Stimulated activated CD4-positive, alpha-beta T cell treated with anti-CD3 and anti-CD28 coated beads, Interleukin-12 subunit alpha, Interleukin-12 subunit beta, amount 100 ng/mL, for 24 hours (primary cell): ENCODE measurements around the gene STRIP2.
"Not testable (repeated sequence)": the region's sequence is repeated elsewhere in the genome, so short reads cannot be mapped to it uniquely, and the experiment has no call there.

Experiments used
- DNase-seq, 2 experiments: peaks; one replicate each; pipeline ENCODE4 v3.0.0-alpha.2; 2020; ENCODE audit warnings: low read depth in 2 of 2

Gene STRIP2, protein sequence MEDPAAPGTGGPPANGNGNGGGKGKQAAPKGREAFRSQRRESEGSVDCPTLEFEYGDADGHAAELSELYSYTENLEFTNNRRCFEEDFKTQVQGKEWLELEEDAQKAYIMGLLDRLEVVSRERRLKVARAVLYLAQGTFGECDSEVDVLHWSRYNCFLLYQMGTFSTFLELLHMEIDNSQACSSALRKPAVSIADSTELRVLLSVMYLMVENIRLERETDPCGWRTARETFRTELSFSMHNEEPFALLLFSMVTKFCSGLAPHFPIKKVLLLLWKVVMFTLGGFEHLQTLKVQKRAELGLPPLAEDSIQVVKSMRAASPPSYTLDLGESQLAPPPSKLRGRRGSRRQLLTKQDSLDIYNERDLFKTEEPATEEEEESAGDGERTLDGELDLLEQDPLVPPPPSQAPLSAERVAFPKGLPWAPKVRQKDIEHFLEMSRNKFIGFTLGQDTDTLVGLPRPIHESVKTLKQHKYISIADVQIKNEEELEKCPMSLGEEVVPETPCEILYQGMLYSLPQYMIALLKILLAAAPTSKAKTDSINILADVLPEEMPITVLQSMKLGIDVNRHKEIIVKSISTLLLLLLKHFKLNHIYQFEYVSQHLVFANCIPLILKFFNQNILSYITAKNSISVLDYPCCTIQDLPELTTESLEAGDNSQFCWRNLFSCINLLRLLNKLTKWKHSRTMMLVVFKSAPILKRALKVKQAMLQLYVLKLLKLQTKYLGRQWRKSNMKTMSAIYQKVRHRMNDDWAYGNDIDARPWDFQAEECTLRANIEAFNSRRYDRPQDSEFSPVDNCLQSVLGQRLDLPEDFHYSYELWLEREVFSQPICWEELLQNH

DNA sequence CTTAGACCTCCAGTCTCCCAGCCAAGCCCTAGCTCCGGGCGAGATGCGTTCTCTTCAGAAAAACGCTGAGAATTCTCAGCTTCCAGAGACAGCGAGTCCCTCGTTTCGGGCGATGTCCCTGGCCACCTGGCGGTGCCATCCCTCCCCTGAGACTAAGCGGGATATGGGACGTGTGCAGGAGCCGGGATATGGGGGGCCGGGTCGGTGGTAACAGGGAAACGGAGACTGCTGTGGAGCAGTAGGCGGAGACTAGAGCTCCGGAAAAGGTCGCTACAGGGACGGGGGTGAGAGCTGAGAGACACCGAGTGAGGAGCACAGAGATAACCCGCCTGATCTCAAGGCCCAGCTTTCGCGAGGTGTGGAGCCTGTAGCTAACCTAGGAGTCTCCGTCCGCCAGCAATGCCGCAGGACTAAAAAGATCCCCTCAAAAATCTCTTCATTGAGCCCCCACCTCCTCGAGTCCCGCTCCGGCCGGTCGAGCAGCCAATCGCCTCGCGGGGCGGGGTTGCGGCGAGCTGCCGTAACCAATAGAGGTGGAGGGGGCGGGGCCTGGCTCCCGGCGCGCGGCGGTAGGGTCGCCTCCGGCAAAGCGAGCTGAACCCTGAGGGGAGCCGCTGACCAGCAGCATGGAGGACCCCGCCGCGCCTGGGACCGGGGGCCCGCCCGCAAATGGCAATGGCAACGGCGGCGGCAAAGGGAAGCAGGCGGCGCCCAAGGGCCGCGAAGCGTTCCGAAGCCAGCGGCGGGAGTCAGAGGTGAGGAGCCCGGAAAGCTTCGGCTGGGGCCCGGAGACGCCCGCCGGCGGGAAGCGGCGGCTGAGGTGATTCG, at the start of gene STRIP2:
TSS of gene STRIP2 (plus strand) at position 586 of the 828 bp plus-strand sequence. CDS start at position 627, 41 bp downstream.
- DNase-seq: peak; percentile 84 to 96

DNA sequence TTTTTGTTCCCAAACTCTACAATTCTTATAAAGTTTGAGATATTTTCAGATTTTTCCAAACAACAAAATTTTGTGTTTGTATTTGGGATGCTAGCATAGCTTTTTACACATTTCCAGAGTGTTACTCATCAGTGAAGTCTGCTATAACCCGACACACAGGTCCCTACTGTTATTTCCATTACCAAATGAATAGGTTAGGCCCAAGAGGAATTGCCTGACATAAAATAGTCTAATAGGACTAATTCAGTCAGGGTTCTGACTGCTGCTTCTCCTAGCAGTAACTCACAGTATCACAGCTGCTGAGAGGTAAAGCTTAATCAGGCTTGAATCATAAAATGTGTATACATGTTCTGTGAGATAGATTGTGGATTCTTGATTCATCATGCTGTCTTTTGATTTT, 49.1 kb upstream of the STRIP2 start:
- DNase-seq: no peak

DNA sequence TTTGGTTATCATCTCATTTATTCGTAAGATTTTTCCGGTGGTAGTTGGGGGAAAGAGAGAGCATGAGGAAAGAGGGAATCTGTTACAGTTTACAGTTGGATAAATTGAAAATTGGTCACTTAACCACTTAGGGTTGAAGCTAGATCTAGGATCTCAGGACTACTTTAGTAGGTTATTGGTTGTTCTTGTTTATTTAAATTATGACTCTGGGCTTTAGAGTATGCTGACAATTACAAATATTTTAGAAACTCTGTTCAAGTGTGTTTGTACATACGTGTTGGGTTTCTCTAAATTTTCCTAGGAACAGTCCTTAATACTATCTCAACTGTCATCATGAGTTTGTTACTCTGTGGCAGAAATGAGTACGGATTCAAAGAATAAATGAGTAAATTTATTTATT, 48.6 kb upstream of the STRIP2 start:
- DNase-seq: no peak

DNA sequence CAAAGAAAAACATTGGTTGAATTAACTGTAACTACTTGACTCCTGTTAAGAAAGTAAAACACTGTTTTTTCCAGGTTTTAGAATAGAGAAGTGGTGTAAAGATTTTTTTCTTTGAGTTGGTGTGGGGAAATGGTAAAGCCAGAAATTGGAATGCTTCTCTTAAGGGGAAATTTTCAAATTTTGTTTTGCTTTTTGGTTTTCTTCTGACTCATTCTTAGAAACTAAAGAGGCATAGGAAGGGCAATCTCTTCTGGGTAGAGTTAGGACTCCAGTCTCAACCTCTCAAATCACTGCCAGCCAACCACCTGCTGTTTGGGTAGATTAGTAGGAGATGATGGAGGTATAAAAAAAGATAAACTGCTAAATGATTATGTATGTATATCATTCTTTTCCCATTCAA, 47.7 kb upstream of the STRIP2 start:
- no peak for DNase-seq

DNA sequence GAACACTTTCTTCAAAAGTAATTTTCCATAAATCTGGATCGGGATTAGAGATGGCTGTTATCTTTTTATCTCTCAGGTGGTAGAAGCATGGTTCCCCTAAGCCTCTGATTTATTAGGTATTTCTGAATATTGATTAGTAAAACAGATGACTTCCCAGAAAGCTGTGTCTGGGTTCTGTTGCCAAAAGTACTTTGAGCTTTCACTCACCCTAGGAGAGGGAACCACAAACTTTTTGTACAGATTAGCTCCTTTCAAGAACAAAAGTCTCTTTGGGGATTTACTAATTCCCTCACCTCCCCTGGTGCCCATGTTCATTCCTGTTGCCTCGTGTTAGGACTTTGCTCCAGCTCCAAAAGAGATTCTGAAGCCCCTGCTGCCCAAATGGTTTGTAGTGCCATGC, 46.7 kb upstream of the STRIP2 start:
- DNase-seq: no peak

DNA sequence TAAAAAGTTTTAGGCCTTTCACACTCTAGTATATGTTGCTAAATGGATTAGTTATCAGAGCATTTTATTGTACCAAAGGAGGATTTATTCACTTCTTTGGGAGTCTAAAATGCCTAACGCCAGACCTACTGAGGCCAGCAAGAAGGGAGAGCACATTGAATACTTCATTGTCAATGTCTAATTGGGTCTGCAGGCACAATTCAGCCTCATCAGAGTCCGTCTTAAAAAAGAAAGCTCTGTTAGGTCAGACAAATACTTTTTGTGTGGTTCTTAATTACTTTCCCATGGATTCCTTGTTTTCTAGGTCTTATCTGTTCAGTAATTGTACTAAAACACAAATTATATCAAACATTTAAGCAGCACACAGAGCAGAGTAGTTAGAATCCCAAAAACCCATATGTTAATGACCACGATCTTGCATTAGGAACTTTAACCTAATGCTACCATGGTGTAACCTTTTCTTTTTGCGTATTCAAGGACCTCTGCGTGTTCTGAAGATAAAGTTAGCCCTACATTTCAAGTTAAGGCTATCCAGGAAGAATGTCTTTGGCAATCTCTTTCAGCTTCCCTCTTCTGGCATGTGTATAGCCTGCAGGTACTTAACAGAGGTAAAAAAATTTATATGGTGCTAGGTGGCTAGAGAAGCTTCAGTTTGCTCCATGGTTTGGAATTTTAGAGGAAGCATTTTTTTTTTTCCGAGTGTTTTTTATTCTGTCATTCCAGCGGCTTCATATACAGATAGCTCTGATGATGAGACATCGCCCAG, 45.7 kb upstream of the STRIP2 start:
- no peak for DNase-seq

DNA sequence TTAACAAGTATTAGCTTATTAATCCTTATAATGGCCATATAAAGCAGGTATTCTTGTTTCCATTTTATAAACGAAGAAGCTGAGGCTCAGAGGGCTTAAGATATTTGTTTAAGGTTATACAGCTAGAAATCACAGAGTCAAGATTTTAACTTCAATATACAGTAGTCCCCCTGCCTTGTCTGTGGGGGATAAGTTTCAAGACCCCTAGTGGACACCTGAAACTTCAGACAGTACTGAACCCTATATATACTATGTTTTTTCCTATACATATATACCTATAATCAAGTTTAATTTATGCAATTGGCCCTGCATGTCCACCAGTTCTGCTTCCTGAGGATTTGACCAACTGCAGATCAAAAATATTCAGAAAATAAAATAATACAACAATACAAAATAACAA, 44.4 kb upstream of the STRIP2 start:
- DNase-seq: no peak

DNA sequence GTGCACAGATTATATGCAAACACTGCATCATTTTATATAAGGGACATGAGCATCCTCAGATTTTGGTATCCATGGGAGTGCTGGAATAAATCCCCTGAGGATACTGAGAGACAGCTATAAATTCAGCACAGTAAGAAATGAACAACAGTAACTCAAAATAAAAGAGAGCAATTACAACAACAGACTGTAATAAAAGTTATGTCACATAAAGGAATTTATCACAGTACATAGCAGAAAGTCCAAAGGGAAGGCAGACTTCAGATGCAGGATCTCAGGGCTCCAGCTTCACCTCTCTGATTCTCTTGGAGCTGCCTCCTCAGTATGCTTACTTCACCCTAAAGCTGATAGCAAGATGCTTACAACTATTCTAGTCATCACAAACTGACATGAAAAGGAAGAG, 43.9 kb upstream of the STRIP2 start:
- DNase-seq: no peak

DNA sequence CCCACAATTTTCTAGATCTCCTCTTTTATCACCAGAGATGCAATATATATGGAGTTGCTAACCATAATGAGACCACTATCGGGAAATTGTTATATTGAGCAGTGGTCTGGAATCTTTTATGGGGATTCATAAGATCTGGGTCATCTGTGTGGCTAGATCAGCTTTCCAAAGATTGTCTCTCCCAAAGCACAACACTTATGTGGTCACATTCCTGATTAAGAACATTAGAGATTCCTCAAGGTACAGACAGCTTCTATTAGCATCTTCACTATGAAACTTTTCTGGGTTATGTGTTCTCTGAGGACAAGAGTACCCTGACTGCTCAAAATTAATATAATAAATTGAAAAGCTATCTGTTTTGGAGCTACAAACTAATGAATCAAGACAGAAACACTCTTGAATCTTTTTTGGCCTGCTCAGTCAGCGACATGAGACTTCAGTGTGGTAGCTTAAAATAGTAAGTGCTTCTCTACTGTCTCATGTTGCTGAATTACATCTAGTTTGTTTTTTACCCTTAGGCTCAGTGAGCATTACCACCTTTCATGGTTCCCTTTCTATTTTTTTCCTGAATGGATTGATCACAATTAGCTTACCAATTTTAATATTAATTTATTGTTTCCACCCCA, 42.6 kb upstream of the STRIP2 start:
- DNase-seq: no peak

DNA sequence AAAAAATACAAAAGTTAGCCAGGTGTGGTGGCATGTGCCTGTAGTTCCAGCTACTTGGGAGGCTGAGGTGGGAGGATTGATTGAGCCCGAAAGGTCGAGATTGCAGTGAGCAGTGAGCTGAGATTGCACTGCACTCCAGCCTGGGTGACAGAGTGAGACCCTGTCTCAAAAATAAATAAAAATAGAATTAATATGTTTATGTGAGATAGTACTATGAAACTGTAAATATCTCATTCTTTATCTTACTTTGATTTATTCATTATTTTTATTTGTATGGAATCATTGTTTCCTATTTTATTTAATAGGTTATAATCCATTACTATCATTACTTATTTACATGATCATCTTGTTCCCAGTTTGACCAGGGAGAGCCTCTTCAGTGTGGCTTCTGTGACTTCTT, 41.0 kb upstream of the STRIP2 start:
- DNase-seq: no peak

DNA sequence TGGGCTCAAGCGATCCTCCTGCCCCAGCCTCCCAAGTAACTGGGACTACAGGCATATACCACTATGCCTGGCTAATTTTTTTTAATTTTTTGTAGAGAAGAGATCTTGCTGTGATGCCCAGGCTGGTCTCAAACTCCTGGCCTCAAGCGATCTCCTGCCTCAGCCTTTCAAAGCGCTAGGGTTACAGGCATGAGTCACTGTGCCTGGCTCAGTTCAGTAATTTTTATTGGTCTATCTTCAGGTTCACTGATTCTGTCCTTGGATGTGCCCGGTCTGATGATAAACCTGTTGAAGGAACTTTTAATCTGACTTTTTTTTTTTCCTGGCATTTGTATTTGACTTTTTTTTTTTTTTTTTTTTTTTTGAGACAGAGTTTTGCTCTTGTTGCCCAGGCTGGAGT, 40.1 kb upstream of the STRIP2 start:
- no peak for DNase-seq

DNA sequence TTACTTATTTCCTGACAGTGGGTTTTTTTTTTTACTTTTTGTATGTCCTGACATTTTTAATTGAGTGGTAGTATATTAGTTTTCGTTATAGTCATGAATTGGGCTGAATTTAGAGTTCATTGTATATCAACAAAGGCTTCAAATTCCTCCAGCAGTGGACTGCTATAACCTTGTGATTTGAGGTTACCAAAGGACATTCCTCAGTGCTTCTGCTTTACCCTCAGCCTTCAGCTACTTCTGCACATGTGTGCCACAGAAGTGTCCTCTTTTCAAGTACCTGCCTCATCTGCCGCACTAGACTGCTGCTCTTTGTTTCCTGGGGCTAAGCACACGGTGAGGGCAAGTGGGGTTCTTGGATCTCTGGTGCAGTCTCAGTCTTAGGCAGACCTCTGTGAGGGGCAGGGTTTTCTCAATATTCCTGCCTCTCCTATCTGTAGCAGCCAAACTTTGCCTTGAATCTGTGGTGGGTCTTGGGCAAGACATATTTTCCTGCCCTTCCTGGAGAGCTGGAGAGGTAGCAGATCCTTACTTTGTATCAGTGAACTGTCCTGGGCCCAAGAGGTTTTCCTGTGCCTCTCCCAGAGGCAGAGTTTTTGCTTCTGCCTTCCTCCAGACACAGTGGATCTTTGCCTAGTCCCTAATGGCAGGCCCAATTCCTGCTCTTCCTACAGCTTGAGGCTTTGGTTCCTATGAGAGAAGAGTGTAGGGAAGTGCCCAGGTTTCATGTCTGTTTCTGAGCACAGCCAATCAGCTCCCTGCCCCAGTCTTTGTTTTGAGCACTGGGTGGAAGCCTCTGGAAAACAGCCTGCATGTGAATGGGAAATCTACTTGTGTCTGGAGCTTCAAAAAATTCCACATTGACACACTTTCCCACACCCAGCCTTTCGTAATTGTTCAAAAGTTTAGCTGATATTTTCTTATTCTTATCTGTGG, 39.0 kb upstream of the STRIP2 start:
- DNase-seq: no peak

DNA sequence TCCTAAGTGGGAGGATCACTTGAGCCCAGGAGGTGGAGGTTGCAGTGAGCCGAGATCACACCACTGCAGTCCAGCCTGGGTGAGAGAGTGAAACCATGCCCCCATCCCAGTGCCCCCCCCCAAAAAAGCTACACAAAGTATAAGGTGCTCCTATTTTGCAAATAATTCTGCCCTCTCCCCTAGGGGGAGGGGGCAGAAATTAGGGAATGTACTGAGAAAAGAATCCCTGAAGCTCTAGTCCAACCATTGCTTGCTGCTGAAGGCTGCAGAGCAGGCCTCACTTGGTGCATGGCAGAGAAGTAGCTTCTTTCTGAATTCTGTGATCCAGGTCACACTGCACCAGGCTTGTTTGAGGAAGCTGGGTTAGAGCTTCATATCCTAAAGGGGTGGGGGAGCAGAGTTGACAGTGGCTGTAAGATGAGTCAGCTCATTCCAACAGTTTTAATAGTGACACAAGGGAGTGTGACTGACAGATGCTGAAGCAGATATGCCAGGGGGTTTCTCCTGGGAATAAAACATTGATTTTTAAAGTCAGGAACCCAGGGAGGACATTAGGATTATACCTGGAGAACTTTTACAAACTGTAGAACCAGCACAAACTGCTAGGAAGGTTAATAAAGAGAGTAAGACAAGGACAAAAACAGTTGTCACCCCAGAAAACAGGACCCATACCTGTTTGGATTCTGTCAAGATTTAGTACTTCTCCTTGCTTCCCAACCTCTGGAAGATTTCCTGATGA, 32.8 kb upstream of the STRIP2 start:
- DNase-seq: no peak

DNA sequence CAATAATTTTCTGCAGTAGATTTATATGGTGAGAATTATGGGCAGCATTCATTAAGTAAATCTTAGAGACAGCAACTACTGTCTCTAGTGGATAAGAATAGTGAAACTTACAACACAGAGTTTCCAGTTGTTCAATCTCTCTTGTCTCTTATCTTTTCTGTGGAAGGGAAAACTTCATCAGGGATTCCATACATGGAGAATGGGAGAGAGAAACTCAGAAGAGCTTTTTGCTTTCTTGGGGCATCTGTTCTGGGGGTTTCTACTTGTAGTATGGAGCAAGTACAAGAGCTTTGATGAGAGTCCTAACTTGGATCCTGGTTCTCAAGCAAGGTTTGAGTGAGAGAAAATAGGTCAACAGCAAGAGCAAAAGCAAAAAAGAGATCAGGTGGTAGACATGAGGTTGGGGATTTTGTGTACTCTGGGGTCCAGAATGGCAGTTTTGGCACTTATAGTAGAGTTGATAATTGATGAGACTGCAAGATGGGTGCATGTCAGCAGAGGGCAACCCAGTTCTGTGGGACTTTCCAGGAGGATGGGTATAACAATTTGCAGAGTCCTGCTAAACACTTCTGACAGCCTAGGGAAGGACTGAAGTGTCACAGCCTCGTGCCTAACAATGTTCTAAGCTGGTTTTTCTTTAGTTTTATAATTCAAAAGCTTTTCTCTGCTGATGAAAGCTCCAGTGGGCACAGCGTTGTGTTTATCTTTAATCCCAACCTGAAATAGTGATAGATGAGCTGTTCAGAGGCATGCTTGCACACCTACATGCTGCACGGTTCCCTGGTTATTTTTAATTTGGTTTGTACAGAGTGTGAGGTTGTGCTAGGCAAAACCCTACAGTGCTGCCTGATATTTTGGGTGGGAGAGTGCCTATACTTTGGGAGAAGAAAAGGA, 32.0 kb upstream of the STRIP2 start:
- peak in 1 of 2 experiments; percentile 5 for DNase-seq

DNA sequence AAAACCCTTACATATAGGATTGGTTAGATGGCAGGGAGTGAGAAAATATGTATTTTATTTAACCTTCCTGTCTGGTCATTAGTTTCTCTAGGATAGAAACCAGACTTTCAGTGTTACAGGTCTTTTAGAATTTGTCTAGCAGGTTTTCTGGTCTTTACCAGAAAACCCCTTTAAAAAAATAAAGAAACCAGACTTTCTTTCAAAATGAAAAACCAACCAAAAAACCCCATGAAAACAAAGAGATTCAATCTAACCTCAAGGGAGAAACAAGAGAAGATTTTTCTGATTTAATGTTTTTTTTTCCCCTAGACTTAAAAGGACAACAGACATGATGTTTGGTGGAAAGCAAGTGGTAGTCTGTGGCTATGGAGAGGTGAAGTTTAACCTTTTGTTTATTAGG, 28.7 kb upstream of the STRIP2 start:
- no peak for DNase-seq

DNA sequence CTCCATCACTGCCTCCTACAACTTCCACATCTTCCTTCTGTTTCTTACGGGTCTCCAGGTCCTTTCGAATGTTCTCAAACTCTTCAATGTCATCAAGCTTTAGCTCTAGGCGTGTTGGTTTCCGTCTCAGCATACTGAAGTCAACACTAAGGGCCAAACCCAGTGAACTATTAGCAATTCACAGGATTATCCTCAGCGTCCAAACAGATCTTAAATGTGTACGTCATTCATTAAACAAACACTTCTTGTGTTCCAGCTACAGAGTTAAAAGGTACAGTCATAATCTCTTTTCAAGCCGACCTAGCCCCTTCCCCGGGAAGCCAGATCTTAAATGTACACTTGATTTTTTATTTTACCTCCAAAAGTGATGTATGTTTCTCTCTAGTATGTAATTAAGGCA, 24.0 kb upstream of the STRIP2 start:
- not testable (repeated sequence) for DNase-seq

DNA sequence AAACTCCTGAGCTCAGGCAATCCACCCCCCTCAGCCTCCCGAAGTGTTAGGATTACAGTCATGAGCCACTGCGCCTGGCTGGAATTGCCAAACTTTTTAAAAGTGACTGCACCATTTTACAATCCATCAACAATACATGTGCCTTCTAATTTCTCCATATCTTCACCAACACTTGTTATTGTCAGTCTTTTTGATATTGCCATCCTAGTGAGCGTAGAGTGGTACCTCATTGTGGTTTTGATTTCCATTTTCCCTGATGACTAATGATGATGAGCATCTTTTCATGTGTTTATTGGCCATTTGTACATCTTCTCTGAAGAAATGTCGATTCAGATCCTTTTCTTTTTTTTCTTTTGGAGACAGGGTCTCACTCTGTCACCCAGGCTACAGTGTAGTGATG, 21.7 kb upstream of the STRIP2 start:
- DNase-seq: no peak

DNA sequence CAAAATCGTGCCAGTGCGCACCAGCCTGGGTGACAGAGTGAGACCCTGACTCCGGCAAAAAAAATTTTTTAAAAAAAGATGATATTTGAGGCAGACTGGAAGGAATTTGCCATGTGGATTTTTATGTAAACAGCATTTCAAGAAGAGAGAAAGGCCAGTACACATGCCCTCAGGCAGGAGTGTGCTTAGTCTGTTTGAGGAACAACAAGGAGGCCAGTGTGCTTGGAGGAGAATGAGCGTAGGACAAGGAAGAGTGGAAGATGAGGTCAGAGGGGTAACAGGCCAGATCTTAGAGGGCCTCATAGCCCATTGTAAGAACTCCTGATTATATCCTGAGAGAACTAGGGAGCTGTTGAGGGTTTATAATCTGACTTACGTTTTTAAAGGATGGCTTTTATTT, 17.2 kb upstream of the STRIP2 start:
- DNase-seq: no peak
